GM12865 (cell line): ENCODE data around the gene CDC42BPB.

ENCODE experiments used
- DNase-seq: peaks from one replicate; pipeline ENCODE4 v3.0.0; 2010; ENCODE audit warnings: low read depth
- H3K4me3 ChIP-seq: 2 replicates; pipeline ENCODE4 v1.5.1; 2011; ENCODE audit warnings: mild to moderate bottlenecking, low read depth, low read length, control low read depth
- TF ChIP-seq, protein P1 (sequence below): IDR thresholded peaks from 2 replicates; pipeline ENCODE4 v1.5.1; 2011; ENCODE audit warnings: low read length, control low read depth, low read depth, inconsistent platforms; ENCODE audit not compliant: insufficient read depth; ENCODE audit errors: missing control alignments

Gene CDC42BPB, protein sequence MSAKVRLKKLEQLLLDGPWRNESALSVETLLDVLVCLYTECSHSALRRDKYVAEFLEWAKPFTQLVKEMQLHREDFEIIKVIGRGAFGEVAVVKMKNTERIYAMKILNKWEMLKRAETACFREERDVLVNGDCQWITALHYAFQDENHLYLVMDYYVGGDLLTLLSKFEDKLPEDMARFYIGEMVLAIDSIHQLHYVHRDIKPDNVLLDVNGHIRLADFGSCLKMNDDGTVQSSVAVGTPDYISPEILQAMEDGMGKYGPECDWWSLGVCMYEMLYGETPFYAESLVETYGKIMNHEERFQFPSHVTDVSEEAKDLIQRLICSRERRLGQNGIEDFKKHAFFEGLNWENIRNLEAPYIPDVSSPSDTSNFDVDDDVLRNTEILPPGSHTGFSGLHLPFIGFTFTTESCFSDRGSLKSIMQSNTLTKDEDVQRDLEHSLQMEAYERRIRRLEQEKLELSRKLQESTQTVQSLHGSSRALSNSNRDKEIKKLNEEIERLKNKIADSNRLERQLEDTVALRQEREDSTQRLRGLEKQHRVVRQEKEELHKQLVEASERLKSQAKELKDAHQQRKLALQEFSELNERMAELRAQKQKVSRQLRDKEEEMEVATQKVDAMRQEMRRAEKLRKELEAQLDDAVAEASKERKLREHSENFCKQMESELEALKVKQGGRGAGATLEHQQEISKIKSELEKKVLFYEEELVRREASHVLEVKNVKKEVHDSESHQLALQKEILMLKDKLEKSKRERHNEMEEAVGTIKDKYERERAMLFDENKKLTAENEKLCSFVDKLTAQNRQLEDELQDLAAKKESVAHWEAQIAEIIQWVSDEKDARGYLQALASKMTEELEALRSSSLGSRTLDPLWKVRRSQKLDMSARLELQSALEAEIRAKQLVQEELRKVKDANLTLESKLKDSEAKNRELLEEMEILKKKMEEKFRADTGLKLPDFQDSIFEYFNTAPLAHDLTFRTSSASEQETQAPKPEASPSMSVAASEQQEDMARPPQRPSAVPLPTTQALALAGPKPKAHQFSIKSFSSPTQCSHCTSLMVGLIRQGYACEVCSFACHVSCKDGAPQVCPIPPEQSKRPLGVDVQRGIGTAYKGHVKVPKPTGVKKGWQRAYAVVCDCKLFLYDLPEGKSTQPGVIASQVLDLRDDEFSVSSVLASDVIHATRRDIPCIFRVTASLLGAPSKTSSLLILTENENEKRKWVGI (N-terminal part only)

GRCh38 chr14:103057372-103058163 lies at the start of gene CDC42BPB:
TSS of gene CDC42BPB (minus strand) at chr14:103057549. CDS start at chr14:103057173, 376 bp downstream.
- peak within 1 kb of the TSS; percentile 61 for H3K4me3 ChIP-seq
- TF ChIP-seq, protein P1, sequence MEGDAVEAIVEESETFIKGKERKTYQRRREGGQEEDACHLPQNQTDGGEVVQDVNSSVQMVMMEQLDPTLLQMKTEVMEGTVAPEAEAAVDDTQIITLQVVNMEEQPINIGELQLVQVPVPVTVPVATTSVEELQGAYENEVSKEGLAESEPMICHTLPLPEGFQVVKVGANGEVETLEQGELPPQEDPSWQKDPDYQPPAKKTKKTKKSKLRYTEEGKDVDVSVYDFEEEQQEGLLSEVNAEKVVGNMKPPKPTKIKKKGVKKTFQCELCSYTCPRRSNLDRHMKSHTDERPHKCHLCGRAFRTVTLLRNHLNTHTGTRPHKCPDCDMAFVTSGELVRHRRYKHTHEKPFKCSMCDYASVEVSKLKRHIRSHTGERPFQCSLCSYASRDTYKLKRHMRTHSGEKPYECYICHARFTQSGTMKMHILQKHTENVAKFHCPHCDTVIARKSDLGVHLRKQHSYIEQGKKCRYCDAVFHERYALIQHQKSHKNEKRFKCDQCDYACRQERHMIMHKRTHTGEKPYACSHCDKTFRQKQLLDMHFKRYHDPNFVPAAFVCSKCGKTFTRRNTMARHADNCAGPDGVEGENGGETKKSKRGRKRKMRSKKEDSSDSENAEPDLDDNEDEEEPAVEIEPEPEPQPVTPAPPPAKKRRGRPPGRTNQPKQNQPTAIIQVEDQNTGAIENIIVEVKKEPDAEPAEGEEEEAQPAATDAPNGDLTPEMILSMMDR: no peak
- peak; percentile 93 for DNase-seq

DNA sequence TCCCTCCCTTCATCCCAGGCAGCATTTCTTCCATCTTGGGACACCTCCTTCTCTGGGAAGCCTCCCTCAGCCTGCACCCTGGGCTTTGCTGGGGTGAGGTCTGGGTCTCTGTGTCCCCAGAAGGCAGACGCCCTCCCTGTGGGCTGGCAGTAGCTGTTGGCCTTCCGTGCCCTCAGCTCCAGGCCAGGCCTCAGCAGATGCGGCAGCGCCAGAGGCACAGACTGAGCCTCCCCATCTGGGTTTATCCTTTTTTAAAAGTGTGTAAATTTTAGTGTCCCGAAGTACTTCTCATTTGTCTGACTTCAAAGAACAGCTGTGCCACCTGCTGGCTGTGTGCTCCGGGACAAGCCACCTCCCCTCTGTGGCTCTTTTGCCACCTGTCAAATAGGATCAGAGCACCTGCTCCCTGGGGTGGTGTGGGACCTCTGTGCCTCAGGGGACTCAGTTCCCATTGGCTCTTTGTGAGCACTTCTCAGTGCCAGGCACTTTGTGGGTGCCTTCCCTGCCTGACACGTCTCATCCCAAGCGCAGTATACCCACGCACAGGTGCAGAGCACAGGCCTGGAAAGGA lies 48.3 kb upstream of the CDC42BPB start:
- DNase-seq: peak; percentile 63
- TF ChIP-seq, protein P1: peak; percentile 19
- H3K4me3 ChIP-seq: no peak overlapping the region

GRCh38 chr14:103104654-103105452 lies 47.5 kb upstream of the CDC42BPB start:
- TF ChIP-seq, protein P1: peak; percentile 97
- DNase-seq: peak; percentile 66
- no peak overlapping the region for H3K4me3 ChIP-seq

DNA sequence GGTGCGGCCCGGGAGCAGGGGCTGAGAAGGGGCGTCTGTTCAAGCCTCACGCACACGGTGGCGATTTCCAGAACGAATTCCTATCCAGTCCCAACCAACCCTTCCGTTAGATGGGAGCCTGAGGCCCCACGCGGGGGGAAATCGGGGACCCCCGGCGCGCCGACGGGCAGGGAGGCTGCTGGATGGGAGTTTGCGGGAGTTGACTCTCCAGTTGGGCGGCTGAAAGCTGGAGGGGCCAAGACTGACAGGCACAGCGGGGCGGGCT lies 47.0 kb upstream of the CDC42BPB start:
- TF ChIP-seq, protein P1: no peak
- DNase-seq: no peak
- no peak overlapping the region for H3K4me3 ChIP-seq

GRCh38 chr14:103103461-103104388 lies 46.4 kb upstream of the CDC42BPB start:
- TF ChIP-seq, protein P1: no peak
- peak; percentile 42 for DNase-seq
- H3K4me3 ChIP-seq: no peak overlapping the region
